ENCODE measurements around the gene CAMKMT.

Gene CAMKMT

DNA sequence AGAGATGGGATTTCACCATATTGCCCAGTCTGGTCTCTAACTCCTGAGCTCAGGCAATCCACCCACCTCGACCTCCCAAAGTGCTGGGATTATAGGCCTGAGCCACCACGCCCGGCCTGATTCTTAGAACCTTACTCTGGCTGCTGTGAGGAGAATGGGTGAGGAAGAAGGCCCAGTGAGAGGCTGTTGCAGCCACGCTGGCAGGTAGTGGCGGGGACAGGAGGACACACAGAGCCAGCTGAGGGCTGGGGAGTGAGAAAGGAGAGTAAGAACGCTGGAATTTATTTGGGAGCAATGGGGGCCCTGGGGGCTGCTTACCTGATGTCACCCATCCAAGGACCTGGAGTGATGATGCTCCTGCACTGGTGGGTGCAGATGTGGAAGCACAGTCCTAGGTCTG lies 425.9 kb downstream of the CAMKMT start:
- in situ Hi-C loops (cut with MboI; ENCODE audit: low sequenced_read_pairs) = no loop called here

- in situ Hi-C loops (cut with MboI; ENCODE audit: low sequenced_read_pairs) = no loop called here
These were observed 427.7 kb downstream of the CAMKMT start for GRCh38 chr2:44789446-44789845.

DNA sequence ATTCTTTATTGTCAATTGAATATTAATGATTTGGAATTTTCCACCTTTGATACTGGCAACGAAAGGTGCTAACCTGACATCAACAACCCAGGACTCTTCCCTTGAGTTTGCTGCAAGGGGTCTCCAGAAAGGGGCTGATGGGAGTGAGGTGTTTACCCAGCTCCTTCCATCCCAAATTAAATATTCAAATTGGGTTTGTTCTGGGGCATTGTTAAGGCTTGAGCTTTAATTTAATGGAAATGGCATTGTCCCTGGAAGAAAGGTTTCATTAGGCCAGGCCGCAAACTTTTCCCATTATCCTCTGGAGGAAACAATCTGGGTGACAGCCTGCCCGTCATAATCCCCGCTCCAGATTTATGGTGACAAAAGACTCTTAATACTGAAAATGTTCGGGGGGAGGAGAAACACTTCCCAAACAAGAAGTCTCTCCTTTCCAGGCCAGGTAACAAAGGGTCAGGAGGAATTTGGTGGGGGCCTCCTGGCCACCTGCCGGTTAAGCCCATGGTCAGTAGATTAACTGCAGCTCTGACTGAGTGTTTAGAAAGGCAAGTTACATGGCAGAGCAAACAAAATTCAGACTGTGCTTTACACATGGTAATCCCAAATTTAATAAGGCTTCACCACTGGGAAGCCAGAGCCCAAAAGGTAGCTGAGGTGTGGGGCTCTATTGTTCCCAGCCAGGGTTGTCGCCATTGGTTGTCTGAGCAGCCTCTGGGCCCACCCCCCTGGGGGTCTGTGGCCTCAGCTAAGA lies 428.4 kb downstream of the CAMKMT start:
- in situ Hi-C loops (cut with MboI; ENCODE audit: low sequenced_read_pairs) = no loop called here

GRCh38 chr2:44793322-44793870 lies 431.6 kb downstream of the CAMKMT start:
- in situ Hi-C loops (cut with MboI; ENCODE audit: low sequenced_read_pairs) = no loop called here

DNA sequence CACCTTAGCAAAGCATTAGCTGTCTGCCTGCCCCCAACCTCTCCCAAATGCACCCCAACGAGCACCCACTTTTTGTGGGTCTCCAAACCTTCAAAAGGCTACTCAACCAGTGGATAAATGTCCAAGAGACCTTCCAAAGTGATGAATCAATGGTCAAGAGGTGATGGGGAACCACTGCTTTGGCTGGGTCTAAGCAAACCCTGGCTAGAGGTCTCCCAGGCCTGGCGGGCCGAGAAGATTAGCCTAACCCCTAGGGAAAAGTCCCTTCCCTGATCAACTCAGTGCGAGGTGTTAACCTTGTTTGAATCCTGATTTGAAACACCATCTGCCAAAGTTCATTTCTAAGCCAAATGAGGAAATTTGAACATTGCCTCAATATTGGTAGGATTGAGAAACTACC lies 435.0 kb downstream of the CAMKMT start:
- in situ Hi-C loops (cut with MboI; ENCODE audit: low sequenced_read_pairs) = no loop called here

DNA sequence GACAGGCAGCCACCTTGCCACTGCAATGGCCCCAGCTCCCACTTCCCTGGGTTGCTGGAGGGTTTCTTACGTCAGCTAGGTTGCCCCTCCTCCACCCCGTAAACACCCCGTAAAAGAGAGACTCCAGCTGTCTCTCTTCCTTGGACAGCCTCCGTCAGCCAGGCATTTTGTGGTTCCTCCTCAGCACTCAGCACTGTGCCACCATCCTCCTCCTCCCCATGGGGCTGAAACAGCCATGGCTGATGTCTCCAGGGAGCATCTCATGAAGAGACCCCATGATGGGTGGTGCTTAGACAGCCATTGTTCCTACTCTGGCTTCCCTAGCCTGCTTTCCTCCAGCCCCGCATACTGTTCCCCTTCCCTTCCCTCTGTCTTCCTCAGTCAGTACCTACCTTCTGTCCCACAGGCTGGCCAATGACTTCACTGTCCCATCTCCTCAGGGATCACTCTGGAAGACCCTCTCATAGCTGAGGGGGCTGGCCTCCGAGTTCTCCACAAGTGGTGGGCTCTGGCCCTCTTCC lies 436.5 kb downstream of the CAMKMT start:
- in situ Hi-C loops (cut with MboI; ENCODE audit: low sequenced_read_pairs) = no loop called here

DNA sequence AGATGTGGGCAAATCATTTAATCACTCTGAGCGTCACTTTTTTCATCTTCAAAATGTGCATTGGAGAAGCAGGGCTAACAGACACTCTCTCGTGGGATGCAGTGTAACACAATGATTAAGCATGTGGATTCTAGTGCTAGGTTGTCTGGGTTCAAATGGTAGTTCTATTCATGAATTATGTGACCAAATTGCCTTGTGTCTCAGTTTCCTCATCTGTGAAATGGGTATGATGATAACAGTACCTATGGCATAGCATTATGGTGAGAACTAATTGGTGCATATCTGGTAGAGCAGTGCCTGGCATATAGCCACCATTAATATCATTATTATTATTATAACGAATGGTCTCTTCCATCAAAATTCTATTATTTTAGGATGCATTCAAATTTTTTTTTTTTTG lies 437.4 kb downstream of the CAMKMT start:
- in situ Hi-C loops (cut with MboI; ENCODE audit: low sequenced_read_pairs) = no loop called here

- in situ Hi-C loops (cut with MboI; ENCODE audit: low sequenced_read_pairs) = no loop called here
These were observed 438.0 kb downstream of the CAMKMT start for GRCh38 chr2:44799754-44800153.

GRCh38 chr2:44801289-44801840 lies 439.6 kb downstream of the CAMKMT start:
- in situ Hi-C loops (cut with MboI; ENCODE audit: low sequenced_read_pairs) = no loop called here

DNA sequence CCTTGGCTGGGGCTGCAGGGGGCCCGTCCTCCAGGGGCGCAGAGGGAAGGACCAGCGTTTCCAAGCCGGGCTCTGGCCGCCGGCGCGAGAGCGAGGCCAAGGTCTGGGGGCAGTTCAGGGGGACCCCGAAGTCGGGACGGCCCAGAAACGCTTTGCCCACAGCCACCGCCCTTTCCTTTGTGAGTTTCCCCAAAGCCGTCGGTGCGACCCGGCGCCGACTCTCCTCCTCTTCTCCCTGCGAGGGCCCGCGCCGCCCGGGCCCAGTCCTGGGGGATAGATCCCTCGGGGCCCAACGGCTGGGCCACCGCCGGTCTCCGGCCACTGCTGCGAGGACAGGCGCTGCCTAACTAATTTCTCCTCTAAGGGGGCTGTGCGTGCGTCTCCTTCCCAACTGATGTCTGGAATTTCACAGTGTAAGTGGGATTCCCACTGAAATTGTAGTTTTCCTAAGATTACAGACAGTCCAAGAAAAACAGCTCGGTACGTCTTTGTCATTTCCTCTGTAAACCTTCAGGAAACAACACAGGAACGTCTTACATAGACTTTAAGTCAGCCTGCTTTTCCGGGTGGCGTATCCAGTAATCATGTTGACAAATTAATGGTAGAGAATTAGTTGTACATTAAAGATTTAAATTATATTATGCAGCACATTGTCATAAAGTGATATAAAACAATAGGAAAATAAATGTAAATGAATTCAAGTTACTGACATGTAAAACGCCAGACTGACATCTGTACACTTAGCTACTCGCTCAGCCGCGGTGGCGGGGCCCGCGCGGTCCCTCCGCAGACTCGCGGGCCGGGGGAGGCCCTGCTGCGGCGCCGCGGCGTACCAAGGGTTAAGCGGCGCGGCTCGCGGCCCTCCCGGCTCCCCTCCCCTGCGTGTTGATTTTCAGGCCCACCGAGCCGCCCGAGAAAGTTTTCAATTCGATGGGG lies 440.4 kb downstream of the CAMKMT start:
- in situ Hi-C loops (cut with MboI; ENCODE audit: low sequenced_read_pairs) = no loop called here

DNA sequence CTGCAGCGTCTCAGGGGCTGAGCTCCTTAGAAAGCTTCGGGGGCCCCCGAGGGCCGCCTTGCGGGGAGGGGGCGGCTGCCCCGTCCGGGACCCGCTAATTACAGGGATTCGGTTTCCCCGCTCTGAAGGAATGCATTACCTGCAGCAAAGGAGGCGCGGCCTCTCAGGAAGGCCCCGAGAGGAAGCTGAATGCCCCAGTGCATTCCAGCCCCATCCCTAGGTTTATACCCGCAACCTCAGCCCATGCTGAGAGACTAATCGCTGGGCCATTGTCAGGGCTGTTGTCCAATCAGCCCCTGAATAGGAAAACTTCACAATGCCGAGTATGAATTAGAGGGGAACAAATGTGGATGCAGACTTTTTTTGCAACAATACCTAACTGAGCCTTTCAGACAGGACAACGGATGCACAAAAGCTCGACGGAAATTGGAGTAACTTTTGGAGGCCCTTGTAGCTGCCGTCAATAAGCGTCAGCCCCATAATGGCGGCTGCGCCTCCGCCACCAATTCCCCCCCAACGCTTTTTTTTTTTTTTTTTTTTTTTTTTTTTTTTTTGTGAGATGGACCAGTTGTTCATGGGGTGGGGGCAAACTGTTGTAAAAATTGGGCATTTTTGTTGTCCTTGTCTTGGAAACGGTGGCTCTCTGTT lies 441.2 kb downstream of the CAMKMT start:
- in situ Hi-C loops (cut with MboI; ENCODE audit: low sequenced_read_pairs) = no loop called here

DNA sequence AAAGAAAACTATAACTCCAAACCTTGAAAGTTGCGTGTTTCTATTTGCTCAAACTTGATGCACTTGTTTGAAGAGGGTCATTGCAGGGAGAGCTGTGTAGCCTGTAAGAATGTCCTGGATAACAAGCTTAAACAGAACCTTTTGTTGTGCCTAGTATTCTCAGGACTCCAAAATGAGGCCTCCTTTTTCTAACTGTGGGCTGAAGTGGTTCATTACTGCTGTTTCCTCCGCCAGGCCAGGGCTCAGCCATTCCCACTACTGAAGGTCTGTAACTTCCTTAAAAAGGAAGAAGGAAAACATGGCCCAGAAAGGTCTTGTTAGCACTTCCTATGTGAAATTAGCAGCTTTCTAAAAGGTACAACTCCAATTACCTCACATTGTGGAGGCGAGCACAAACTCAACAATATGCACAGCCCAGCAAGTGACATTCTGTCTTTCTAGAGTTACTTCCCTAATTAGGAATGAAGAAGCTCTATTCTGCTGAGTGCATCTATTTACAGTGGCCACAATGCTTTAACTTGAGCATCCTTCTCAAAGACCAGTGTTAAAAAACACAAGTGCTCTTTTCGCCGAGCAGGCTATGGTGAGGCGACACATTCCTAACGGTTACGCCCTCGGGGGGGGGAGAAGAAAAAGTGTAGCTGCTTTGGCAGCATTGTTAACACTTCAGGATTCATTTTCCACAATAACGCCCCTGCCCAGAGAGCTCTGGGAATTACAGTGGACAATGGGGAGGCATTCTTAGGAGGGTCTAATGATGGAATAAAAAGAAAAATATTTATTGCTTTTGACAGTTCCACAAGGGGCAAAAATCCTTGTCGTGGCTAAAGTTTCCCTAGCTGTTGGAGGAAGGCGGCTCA lies 442.9 kb downstream of the CAMKMT start:
- in situ Hi-C loops (cut with MboI; ENCODE audit: low sequenced_read_pairs) = no loop called here

DNA sequence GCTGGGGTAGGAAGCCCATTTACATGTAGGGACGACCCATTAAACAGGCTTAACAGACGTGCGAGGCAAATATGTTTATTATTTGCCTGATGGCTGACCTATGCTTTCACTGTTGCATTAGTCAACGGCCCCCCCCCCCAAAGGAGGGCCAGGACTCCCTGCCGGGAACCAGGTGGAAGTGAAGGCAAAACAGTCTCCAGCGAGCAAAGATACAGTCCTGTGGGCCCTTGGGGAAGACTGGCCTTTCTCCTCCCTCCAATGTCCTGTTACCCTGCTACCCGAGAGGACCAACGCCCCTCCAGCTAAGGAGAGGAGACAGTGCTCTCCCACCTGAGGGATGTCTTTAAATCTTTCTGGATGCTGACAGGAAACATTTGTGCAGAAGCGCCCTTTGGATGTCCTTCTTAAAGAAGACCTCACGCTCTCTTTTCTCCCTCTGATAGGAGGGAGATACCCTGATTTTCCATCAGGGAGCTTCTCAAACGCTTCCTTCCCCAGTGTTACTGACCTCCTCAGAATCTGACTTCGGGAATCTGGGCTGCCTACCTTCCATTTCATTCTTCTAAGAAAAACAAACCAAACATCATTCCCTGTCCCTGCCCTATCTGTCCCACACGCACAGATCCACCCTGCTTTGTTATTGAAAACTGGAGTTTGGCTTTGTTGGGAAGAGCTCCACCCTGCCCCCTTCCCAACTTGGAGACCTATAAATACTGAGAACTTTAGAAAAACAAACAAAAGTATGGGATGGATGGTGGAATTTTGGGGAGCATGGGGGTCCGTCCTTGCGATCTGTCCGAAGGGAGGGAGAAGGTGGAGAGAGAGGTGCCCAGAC lies 443.9 kb downstream of the CAMKMT start:
- in situ Hi-C loops (cut with MboI; ENCODE audit: low sequenced_read_pairs) = no loop called here

- in situ Hi-C loops (cut with MboI; ENCODE audit: low sequenced_read_pairs) = no loop called here
These were observed 445.7 kb downstream of the CAMKMT start for GRCh38 chr2:44807201-44808025.

DNA sequence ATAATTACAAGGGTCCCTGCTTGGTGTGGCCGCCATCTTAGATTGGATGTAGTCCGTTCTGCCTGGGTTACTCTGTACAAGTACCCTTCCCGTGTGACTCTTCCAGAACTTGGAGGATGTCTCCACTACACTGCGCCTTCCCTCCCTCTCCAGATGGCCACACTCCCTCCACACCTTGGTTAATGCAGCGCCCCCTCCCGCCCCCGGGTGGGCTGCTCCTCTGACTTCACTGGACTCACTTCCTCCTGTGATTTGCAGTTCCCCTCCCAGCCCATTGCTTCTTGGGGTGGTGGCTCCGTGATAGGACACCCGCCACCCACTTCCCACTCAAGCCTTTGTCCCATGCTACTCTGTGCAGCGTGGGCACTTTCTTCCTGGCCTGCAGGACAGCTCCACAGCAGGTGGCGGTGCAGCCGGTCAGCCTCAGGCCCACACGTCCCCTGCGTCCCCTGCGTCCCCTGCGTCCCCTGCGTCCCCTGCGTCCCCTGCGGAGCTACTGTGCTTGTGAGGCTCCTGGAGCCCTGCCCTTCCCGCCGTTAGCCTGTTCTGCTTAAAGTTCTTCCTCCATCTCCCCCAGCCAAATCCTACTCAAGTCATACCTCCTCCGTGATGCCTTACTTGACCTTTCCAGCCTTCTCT lies 449.3 kb downstream of the CAMKMT start:
- in situ Hi-C loops (cut with MboI; ENCODE audit: low sequenced_read_pairs) = no loop called here

DNA sequence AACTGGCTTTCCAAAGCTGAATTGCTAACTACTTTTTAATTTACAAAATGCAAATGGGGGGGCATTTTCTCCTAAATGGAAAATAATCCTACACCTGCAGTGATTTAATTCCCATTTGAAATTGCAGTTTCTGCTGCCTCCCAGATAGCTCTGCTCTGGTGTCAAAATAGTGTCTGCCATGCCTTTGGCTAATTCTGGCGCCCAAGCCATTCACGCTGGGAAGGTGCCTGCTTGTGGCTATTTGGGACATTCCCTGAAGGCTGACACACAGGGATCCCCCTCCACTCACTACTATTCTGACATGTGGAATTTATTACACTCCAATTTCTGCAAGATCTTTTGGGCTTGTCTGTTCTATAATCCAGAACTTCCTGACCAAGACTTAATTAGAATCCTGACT lies 451.4 kb downstream of the CAMKMT start:
- in situ Hi-C loops (cut with MboI; ENCODE audit: low sequenced_read_pairs) = no loop called here

DNA sequence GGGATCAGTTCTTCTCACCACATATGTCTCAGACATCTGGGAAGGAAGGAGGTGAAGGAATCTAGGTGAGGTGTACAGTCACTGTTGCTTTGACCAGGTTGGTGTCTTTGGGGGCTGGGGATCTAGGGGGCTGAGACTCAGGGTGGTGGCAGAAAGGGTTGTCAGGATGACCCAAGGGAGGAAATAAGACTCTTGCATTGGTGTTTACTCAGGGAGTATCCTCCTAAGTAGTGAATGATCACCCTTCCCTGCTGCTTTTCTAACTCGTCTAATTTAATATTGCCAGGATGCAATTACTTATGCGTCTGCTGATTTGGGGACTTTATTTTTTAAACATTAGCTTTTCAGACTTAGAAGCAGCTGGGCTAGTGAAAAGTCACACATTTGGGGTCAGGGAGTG lies 451.9 kb downstream of the CAMKMT start:
- in situ Hi-C loops (cut with MboI; ENCODE audit: low sequenced_read_pairs) = no loop called here

DNA sequence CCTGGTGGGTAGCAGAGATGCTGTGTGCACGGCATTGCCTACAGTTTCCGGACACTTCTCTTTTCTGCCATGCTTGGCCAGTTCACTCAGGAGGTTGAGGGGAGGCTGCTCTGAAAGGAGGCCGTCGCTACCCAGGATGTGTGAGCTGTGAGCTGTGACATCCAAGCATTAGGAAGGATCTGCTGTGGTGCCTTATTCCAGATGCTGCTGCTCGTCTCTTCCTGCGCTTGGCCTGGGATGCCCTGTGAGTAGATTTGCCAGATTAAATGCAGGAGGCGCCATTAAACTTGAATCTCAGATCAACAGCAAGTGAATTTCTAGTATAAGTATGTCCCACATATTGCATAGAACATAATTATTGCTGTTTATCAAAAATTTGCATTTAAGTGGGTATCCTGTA lies 455.5 kb downstream of the CAMKMT start:
- in situ Hi-C loops (cut with MboI; ENCODE audit: low sequenced_read_pairs) = no loop called here

Data from hTERT RPE-1 (cell line).